NCI-H187 (cell line): ENCODE measurements around the gene LIPE.

ENCODE experiments used
- DNase-seq, 2 experiments: peaks; one replicate each; lab custom pipeline; 2025; lab: John Stamatoyannopoulos, UW

Gene LIPE

DNA sequence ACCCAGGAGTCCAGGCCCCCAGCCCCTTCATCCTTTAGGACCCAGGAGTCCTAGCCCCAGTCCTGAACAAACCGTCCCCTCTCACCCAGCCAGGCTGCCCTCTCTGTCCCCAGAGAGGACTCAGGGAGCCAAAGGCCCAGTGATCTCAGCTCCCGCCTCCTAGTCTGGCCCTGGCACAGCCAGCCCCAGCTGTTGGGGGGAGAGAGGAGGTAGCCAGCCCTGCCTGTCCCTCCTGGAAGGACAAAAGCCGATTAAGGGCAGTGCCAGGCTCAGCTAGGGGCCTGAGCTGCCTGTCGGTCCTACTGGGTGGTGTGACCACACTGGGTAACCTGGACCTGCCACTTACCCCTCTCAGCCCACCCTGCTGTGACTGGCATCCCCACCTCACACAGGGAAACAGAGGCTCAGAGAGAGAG, 14.5 kb downstream of the LIPE start:
- DNase-seq: no peak

- DNase-seq: no peak
Measured at GRCh38 chr19:42412227-42412626, 15.0 kb downstream of the LIPE start.

DNA sequence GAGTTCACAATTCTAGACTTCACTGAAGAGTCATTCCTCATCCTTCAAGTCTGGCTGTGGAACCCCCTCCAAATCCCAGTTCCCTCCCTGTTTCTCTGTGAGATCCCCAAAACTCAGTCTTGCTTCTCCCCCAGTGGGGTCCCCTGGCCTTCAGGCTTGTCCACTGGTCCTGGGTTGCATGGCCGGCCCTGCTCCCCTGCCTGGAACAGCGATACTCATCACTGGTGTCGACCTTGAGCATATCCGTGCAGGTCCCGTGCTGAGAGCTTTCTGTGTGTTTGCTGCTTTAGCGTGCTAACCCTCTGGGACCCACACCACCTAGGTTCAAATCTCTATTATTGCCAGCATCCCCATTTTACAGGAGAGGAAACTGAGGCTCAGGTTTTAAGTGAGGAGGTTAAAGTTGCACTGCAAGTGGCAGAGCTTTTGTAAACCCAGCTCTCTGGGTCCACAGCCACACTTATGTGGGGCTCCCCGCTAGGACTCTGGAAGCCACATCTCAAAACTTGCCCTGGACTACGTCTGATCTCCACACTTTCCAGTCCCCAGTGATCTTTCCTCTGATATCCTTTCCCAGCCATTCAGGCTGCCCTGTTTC, 15.5 kb downstream of the LIPE start:
- DNase-seq: no peak

GRCh38 chr19:42410371-42410770, 16.8 kb downstream of the LIPE start:
- no peak for DNase-seq

DNA sequence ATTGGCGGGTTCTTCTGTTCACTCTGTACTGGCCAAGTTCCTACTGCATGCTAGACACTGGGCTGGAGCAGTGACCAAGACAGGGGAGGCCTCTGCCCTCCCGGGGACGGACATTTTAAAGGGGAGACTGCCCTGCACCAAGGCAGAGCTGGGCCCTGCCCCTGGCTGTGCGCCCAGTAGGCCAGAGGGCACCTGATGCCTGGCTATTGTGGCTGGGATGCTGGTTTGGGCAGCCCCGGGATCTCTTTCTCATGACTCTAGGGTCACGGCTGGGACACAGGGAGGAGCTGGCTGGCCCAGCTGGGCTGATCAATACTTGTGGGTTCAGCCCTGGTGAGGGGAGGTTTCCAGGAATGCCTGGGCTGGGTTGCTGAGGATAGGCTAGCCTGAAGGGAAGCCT, 17.7 kb downstream of the LIPE start:
- no peak for DNase-seq

DNA sequence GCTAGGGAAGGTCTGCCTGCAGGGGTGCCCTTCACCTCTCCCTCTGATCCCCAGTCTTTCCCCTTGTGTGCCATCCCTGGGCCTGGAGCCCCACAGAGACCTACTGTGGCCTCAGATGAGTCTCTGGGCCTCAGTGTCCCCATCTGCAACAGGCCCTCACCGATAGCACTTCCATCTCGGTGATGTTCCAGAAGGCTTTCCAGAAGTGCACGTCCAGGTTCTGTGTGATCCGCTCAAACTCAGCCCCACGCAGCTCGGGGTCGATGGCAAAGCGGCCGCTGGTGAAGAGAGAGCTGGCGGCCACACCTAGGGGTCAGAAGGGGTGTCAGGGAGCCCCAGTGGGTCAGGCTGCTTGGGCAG, 19.4 kb downstream of the LIPE start:
- DNase-seq: no peak

DNA sequence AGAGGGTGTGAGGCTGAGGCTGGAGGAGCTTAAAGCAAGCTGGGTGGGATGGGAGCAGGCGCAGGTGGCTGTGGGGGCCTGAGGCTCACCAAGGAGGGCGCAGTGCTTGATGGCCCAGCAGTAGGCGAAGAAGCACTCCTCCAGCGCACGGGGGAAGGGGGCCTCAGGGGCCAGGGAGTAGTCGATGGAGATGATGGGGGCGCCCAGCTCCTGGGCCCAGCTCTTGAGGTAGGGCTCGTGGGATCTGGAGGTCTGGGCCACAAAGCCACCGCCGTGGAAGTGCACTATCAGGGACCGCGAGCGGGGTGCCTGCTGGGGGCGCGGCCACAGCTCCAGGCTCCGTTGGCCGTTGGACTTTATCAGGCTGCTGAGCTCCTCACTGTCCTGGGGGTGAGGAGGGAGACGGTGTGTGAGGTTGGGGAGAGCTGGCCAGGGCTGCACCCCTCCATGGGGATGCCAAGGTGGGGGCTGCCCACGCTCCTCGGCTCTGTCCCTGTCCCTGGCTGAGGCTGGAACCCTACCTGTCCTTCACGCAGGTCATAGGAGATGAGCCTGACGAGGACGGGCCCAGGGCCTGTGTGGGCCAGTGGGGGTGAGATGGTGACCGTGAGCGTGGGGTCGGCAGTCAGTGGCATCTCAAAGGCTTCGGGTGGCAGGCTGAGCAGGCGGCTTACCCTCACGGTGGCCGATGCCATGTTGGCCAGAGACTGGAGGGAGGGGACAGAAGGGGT, 19.9 kb downstream of the LIPE start:
- no peak for DNase-seq

DNA sequence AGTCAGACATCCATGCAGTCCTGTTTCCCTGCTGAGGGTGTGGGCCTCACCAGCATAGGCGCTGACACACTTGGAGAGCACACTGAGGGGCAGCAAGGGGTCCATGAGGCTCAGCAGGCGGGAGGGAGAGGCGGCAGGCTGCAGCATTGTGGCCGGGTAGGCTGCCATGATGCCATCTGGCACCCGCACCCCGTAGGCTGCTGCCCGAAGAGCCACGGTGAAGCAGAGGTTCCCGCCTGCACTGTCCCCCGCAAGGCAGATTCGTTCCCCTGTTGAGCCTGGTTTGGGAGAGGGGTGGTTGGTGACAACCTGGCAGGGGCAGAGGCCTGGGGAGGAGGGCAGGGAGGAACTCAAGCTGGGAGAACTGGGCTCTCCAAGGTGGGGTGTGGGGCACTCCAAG, 21.1 kb downstream of the LIPE start:
- DNase-seq: no peak

DNA sequence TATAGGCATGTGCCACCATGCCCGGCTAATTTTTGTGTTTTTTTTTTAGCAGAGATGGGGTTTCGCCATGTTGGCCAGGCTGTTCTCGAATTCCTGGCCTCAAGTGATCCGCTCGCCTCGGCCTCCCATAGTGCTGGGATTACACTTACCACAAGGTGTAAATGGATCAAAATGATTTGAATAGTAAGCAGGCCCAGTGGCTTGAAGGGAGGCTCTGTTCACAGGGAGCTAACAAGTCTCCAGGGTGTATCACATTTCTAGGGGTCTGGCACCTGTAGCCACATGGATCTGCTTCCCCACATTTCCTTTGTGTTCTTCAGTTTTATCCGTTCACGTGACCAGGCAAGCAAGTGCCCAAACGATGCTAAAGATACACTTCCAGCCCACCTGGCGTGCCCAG, 23.6 kb downstream of the LIPE start:
- no peak for DNase-seq

GRCh38 chr19:42402376-42403116, 24.6 kb downstream of the LIPE start:
- DNase-seq: no peak

- peak; percentile 51 to 56 for DNase-seq
Measured at GRCh38 chr19:42401365-42402303, 25.6 kb downstream of the LIPE start.

GRCh38 chr19:42400404-42400803, 26.8 kb downstream of the LIPE start:
- DNase-seq: no peak

DNA sequence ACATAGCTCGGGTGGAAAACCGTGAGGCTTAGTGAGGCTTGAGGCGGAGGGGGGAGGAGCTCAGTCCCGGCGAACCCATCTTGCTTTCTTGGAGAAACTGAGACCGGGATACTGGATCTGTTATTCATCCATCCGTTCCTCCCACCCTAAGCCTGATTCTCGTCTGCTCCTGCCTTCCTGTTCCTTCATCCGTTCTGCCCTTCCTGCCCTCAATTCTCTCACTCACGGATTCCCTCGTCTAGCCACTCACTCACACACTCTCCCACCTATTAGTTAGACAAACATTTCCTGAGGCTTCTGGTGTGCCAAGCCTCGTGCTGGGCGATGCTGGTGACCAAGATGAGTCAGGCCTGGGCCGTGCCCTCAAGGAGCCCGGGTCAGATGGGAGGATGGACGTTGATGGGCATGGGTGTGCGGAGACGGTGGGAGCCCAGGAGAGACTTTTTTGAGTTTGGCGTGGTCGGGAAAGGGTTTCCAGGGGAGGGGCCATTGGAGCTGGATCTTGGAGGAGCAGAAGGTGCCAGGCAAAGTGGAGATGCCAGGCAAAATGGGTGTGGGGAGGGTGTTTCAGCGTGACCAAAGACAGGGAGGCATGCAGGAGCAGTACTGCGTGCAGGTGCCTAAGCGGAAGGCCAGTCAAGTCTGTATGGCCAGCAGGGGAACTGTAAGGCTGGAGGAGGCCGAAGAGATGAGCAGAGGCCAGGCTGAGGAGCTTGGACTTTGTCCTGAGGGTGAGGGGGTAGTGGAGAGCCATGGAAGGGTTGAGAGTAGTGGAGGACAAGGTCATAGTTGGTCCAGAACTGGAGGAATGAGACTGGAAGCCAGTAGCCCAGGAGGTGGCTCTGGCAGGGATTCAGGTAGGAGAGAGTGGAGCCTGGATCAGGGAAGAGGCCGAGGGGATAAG, 29.7 kb downstream of the LIPE start:
- no peak for DNase-seq

GRCh38 chr19:42396381-42397262, 30.6 kb downstream of the LIPE start:
- peak; percentile 97 to 99 for DNase-seq

- DNase-seq: no peak
Measured at GRCh38 chr19:42394751-42395150, 32.4 kb downstream of the LIPE start.

- no peak for DNase-seq
Measured at GRCh38 chr19:42392165-42392564, 35.0 kb downstream of the LIPE start.

GRCh38 chr19:42389899-42390298, 37.3 kb downstream of the LIPE start, which contains the start of gene CNFN:
Gene CNFN, minus strand, starts transcription at chr19:42390297. Its CDS starts 1,260 bp downstream, at chr19:42389037.
- DNase-seq: no peak

- no peak for DNase-seq
Measured at GRCh38 chr19:42388851-42389489, 38.2 kb downstream of the LIPE start.

DNA sequence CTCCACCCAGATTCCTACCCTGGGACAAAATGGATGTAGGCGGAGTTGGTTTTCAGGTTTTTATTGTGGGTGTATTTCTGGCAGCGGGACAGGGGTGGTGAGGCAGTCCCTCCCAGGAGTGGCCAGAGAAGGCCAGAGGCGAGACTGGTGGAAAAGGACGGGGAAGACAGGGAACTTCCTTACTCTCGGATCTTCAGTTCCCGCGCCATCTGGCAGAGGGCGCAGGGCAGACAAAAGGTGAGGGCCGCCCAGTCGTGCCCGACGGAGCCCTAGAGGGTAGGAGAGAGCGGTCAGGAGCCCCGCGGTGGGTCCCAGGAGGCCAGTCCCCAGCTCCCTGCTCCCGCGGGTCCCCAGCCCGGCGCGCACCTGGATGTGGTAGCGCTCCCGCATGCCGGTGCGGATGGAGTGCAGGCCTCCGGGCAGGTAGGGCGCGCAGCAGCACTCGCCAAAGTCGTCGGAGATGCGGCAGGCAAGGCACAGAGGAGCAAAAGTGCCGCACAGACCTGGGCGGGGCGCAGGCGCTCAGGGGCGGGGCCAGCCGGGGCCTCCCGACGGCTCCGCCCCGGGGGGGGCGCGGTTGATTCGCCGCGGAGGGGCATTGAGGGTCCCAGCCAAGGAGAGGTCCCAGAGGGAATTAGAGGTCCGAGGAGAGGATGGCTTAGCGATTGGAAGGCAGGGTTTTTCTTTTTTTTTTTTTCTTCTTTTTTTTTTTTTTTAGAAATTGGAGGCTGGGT, 40.0 kb downstream of the LIPE start:
- DNase-seq: peak; percentile 63 to 77
